HepG2 (cell line): ENCODE data around the gene KCNB1. TPM values are rescaled to one million over a fixed set of nuclear protein-coding genes. Genes with fewer than 3 reads are reported as not detected.

Experiments
- ATAC-seq: fragments of 200-7000 bp; cut with Tn5 transposase; 3 replicates; pipeline ENCODE4 v1.9.1; 2020; ENCODE audit warnings: mild to moderate bottlenecking, moderate library complexity
- BruUV-seq: library from RNA; stranded (reverse); fragments of 400-500 nt; replicated peaks from 2 replicates; lab custom pipeline; 2021; lab: Mats Ljungman, UMichigan
- CTCF ChIA-PET: fragments of 300-600 bp; formaldehyde crosslinking; extraction: SDS; loops from one replicate; lab custom pipeline; 2021; ENCODE audit warnings: low total read pairs, inconsistent platforms, low intra/inter-chr PET ratio; lab: Yijun Ruan, JAX
- POLR2A ChIA-PET: fragments of 350-600 bp; sonication (Branson Sonifier 250); formaldehyde crosslinking; loops from one replicate; lab custom pipeline; 2020; ENCODE audit warnings: antibody characterized with exemption, inconsistent platforms; lab: Yijun Ruan, JAX
- DNase-seq: peaks from one replicate; pipeline ENCODE4 v3.0.0-alpha.2; 2015; ENCODE audit warnings: low spot score
- FAIRE-seq: peaks from 3 replicates; lab custom pipeline; 2011; peaks lifted over from hg19 to GRCh38; lab: Jason Lieb, UNC
- H2AFZ ChIP-seq: one replicate; pipeline ENCODE4 v1.6.1; 2011; ENCODE audit warnings: low read length, inconsistent platforms
- H3K27ac ChIP-seq: fragments of 300-600 bp; 3 replicates; pipeline ENCODE4 v1.8.0; 2011; ENCODE audit warnings: mixed run types, mild to moderate bottlenecking, mixed read lengths, low read length, inconsistent platforms; ENCODE audit not compliant: insufficient read depth; ENCODE audit errors: extremely low read length
- H3K27me3 ChIP-seq, 2 experiments: fragments of 200-600 bp in 1 of 2; 2 replicates in 1 of 2; 3 replicates in 1 of 2; pipeline versions ENCODE4 v1.6.0 to v1.8.0; 2011; ENCODE audit warnings: low read length in 2 of 2, mild to moderate bottlenecking in 2 of 2, moderate library complexity in 2 of 2, inconsistent platforms in 1 of 2; ENCODE audit not compliant: insufficient read depth in 2 of 2, control insufficient read depth in 1 of 2
- H3K36me3 ChIP-seq, 2 experiments: fragments of 200-600 bp in 1 of 2; replicated peaks in 1 of 2; 2 replicates in 1 of 2; 3 replicates in 1 of 2; pipeline versions ENCODE4 v1.5.1 to v1.8.0; 2011; ENCODE audit warnings: low read length in 2 of 2, inconsistent platforms in 1 of 2; ENCODE audit not compliant: insufficient read depth in 2 of 2, control insufficient read depth in 1 of 2
- H3K4me1 ChIP-seq: 2 replicates; pipeline ENCODE4 v1.5.1; 2012; ENCODE audit warnings: low read length, inconsistent platforms; ENCODE audit not compliant: insufficient read depth
- H3K4me2 ChIP-seq: 2 replicates; pipeline ENCODE4 v1.6.0; 2011; ENCODE audit warnings: low read depth, low read length, inconsistent platforms
- H3K4me3 ChIP-seq, 3 experiments: fragments of 200-600 bp in 1 of 3; sonication (generic), shearing (Covaris generic) in 1 of 3; replicated peaks in 1 of 3; 2 replicates each; pipeline ENCODE4 v1.5.1; 2011 to 2016; ENCODE audit warnings: low read length in 3 of 3, inconsistent platforms in 2 of 3, low read depth in 2 of 3, mild to moderate bottlenecking in 2 of 3, control low read depth in 1 of 3, mixed read lengths in 1 of 3; ENCODE audit not compliant: insufficient read depth in 1 of 3
- H3K79me2 ChIP-seq: one replicate; pipeline ENCODE4 v1.6.1; 2011; ENCODE audit warnings: low read length, inconsistent platforms; ENCODE audit not compliant: insufficient read depth
- H3K9ac ChIP-seq: 2 replicates; pipeline ENCODE4 v1.6.0; 2011; ENCODE audit warnings: mild to moderate bottlenecking, low read depth, low read length, inconsistent platforms; ENCODE audit not compliant: insufficient read depth
- H3K9me3 ChIP-seq: 2 replicates; pipeline ENCODE4 v1.5.1; 2012; ENCODE audit warnings: mild to moderate bottlenecking, low read length
- H4K20me1 ChIP-seq: 2 replicates; pipeline ENCODE4 v1.6.0; 2011; ENCODE audit warnings: inconsistent platforms, mild to moderate bottlenecking, low read length, moderate library complexity; ENCODE audit not compliant: insufficient read depth
- GTF2F1 ChIP-seq: fragments of 150-350 bp; IDR thresholded peaks from 2 replicates; pipeline ENCODE4 v1.6.1; 2014; ENCODE audit warnings: low read length
- HMG20A ChIP-seq: IDR thresholded peaks from 2 replicates; pipeline ENCODE4 v1.6.1; 2016; ENCODE audit warnings: borderline replicate concordance
- JUNB ChIP-seq: sonication (generic); formaldehyde crosslinking; IDR thresholded peaks from 2 replicates; pipeline ENCODE4 v1.8.0; 2022; ENCODE audit warnings: missing genetic modification reagents, mild to moderate bottlenecking, borderline replicate concordance
- MEF2D ChIP-seq: sonication (generic); formaldehyde crosslinking; IDR thresholded peaks from 2 replicates; pipeline ENCODE4 v1.5.1; 2020; ENCODE audit warnings: mild to moderate bottlenecking, missing genetic modification reagents
- MEIS2 ChIP-seq: sonication (generic); formaldehyde crosslinking; IDR thresholded peaks from 2 replicates; pipeline ENCODE4 v1.9.0; 2021; ENCODE audit warnings: mild to moderate bottlenecking, missing genetic modification reagents
- MIER2 ChIP-seq: IDR thresholded peaks from 2 replicates; pipeline ENCODE4 v1.6.1; 2016; ENCODE audit warnings: missing biosample characterization, missing genetic modification reagents
- NFATC3 ChIP-seq: sonication (generic); formaldehyde crosslinking; IDR thresholded peaks from 2 replicates; pipeline ENCODE4 v1.5.1; 2020; ENCODE audit warnings: mild to moderate bottlenecking, missing genetic modification reagents
- TEAD2 ChIP-seq: sonication (generic); formaldehyde crosslinking; IDR thresholded peaks from 2 replicates; pipeline ENCODE4 v1.9.0; 2021; ENCODE audit warnings: missing genetic modification reagents
- YY1 ChIP-seq: IDR thresholded peaks from 2 replicates; pipeline ENCODE4 v1.6.1; 2011; ENCODE audit warnings: low read length, low read depth, moderate library complexity, mild to moderate bottlenecking; ENCODE audit not compliant: insufficient read depth, insufficient replicate concordance
- ZMYM3 ChIP-seq: sonication (generic); formaldehyde crosslinking; IDR thresholded peaks from 2 replicates; pipeline ENCODE4 v1.5.1; 2020; ENCODE audit warnings: mild to moderate bottlenecking, missing genetic modification reagents
- ZNF101 ChIP-seq: sonication (generic); formaldehyde crosslinking; IDR thresholded peaks from 2 replicates; pipeline ENCODE4 v1.4.0; 2020; ENCODE audit warnings: mild to moderate bottlenecking, low read depth, missing genetic modification reagents, borderline replicate concordance
- ZNF253 ChIP-seq: sonication (generic); formaldehyde crosslinking; IDR thresholded peaks from 2 replicates; pipeline ENCODE4 v1.8.0; 2022; ENCODE audit warnings: mild to moderate bottlenecking, missing genetic modification reagents, borderline replicate concordance
- ZNF335 ChIP-seq: sonication (generic); formaldehyde crosslinking; IDR thresholded peaks from 2 replicates; pipeline ENCODE4 v1.4.0; 2020; ENCODE audit warnings: missing genetic modification reagents
- ZSCAN30 ChIP-seq: sonication (generic); formaldehyde crosslinking; IDR thresholded peaks from 2 replicates; pipeline ENCODE4 v1.5.0; 2020; ENCODE audit warnings: mild to moderate bottlenecking, missing genetic modification reagents
- WGBS: methylation state at CpG from one replicate; pipeline ENCODE4 v1.1.6; 2017; ENCODE audit warnings: low lambda C conversion rate; 5-methylcytosine and 5-hydroxymethylcytosine counted together
- in situ Hi-C: cut with HindIII; loops from 2 replicates; pipeline ENCODE4 v1.10.0; 2017; ENCODE audit warnings: low pct_unique_long_range_greater_than_20kb; ENCODE audit not compliant: extremely low pct_ligation_motif_present
- intact Hi-C: fragments of 100-400 bp; cut with micrococcal nuclease; formaldehyde crosslinking; loops from one replicate; pipeline ENCODE4 v1.10.0; 2022; ENCODE audit not compliant: unreplicated experiment
- polyA plus RNA-seq, 8 experiments: library from polyadenylated mRNA; depleted of rRNA in 3 of 8; stranded (reverse) in 7 of 8; unstranded in 1 of 8; fragments of >200 nt; fragmentation: Illumina TruSeq in 4 of 8; extraction: Trizol in 4 of 8; gene quantifications; 2 replicates each; pipeline versions ENCODE4 v1.2.1 to v1.2.3, GENCODE V29; 2011 to 2016; ENCODE audit warnings: low read depth in 4 of 8, missing spikeins in 1 of 8, mixed read lengths in 1 of 8; ENCODE audit not compliant: insufficient read depth in 1 of 8
- total RNA-seq, 5 experiments: library from RNA; depleted of rRNA; stranded (reverse); fragments of >200 nt; fragmentation: Illumina TruSeq; extraction: Trizol; gene quantifications; 2 replicates each; pipeline ENCODE4 v1.2.3, GENCODE V29; 2016; ENCODE audit warnings: low read depth in 1 of 5

The KCNB1 gene
- total and polyA plus RNA-seq, 2 of the 13 experiments (the other 11 are each of a cell fraction or from before 2014, with no cell fraction given) = 0.02 TPM; not detected in 1

DNA sequence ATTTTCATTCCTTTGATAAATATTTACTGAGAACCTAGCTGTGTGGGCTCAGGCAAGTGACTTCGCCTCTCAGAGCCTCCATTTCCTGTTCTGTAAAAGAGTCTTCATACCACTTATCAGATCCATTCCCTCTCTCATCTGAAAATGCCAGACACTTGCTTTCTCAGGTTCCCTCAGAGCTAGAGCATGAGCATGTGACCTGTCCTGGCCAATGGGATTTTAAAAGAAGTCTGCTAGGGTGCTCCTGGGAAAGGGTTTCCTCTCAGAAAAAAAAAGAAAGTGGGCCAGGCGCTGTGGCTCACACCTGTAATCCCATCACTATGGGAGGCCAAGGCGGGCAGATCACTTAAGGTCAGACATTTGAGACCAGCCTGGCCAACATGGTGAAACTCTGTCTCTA lies 5.3 kb downstream of the KCNB1 start:
- H3K4me3 ChIP-seq = no peak overlapping the region
- H3K27ac ChIP-seq = no peak overlapping the region
- no peaks in the 10 kb centered on the region for H3K79me2 ChIP-seq
- no peak overlapping the region for H2AFZ ChIP-seq
- H4K20me1 ChIP-seq = peaks cover 22% of the 10 kb centered on the region; the same call in 1 of the 2 replicates
- no TSS peak for BruUV-seq
- H3K4me2 ChIP-seq = no peak overlapping the region
- no peaks in the 10 kb centered on the region for H3K36me3 ChIP-seq
- no peaks in the 10 kb centered on the region for H3K9me3 ChIP-seq
- ChIA-PET POLR2A (no interaction called here), CTCF (no interaction called here)
- H3K27me3 ChIP-seq = peaks cover 2 to 14% of the 10 kb centered on the region in 2 experiments; a peak in 1 of 5 replicates
- no peak overlapping the region for H3K9ac ChIP-seq
- DNase-seq = no peak
- no peak for ATAC-seq
- in situ Hi-C loops = no loop called here
- H3K4me1 ChIP-seq = peaks cover 42% of the 10 kb centered on the region
- TF ChIP-seq ZMYM3 (CRISPR knock-in tag) (no peak), MEIS2 (CRISPR knock-in tag) (no peak), MEF2D (no peak), JUNB (no peak), MIER2 (no peak), HMG20A (no peak), YY1 (no peak), ZNF253 (CRISPR knock-in tag) (no peak), ZNF101 (no peak), TEAD2 (CRISPR knock-in tag) (no peak), ZSCAN30 (CRISPR knock-in tag) (no peak), NFATC3 (CRISPR knock-in tag) (no peak), ZNF335 (CRISPR knock-in tag) (no peak), GTF2F1 (no peak)
- FAIRE-seq = no peak
- intact Hi-C loops = no loop called here
- WGBS = 67% methylated on average over 3 of the region's 3 CpGs
